NCI-H1105 (cell line): ENCODE results near the gene NOC3L.

Experiments used
- DNase-seq: peaks from one replicate; lab custom pipeline; 2025; lab: John Stamatoyannopoulos, UW

Gene NOC3L

GRCh38 chr10:94303929-94304328 lies 58.8 kb downstream of the NOC3L start:
- DNase-seq = no peak

- DNase-seq = no peak
These were observed 62.7 kb downstream of the NOC3L start for GRCh38 chr10:94300042-94300441.

GRCh38 chr10:94299417-94299816 lies 63.3 kb downstream of the NOC3L start:
- DNase-seq = no peak

GRCh38 chr10:94294168-94294567 lies 68.6 kb downstream of the NOC3L start:
- DNase-seq = no peak

GRCh38 chr10:94293354-94293753 lies 69.4 kb downstream of the NOC3L start:
- DNase-seq = no peak

GRCh38 chr10:94292434-94293090 lies 70.2 kb downstream of the NOC3L start:
- DNase-seq = no peak

GRCh38 chr10:94288361-94289101 lies 74.2 kb downstream of the NOC3L start:
- DNase-seq = no peak

GRCh38 chr10:94287336-94287735 lies 75.4 kb downstream of the NOC3L start:
- DNase-seq = no peak

GRCh38 chr10:94286901-94287300 lies 75.8 kb downstream of the NOC3L start:
- DNase-seq = no peak

- DNase-seq = no peak
These were observed 77.5 kb downstream of the NOC3L start for GRCh38 chr10:94285271-94285670.
